GM19043 (cell line): ENCODE measurements around the gene TECTB.

ENCODE experiments used
- ATAC-seq: cut with Tn5 transposase; IDR thresholded peaks from one replicate; pipeline ENCODE4 v1.9.1; 2021; ENCODE audit warnings: low read depth; ENCODE audit not compliant: unreplicated experiment

The TECTB gene

DNA sequence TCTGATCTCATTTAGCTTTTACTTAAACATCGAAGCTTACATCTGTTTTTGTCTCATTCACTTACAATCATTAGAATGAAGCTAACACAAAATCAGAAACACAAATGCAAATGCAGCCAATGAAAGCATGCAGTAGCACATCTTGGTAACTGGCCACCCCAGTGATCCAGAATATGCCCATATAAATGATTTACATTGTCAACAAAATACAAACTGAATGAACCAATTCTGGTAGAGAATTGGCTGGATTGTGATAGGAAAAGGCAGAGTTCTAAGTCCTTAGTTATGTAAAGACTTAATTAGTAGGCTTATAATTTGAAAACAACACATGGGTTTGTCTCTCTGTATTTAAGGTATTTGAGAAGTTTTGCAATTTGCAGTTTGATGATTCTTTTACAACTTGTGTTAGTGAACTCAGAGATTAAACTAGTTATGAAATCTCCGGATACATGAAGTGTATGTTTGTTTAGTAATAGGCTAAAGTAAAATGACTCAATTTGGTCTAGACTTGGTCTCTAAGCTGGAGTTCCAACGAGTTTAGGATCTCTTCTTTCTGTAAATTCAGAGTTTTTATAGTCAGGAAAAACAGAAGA is 21.2 kb downstream of the TECTB start:
- no peak for ATAC-seq

DNA sequence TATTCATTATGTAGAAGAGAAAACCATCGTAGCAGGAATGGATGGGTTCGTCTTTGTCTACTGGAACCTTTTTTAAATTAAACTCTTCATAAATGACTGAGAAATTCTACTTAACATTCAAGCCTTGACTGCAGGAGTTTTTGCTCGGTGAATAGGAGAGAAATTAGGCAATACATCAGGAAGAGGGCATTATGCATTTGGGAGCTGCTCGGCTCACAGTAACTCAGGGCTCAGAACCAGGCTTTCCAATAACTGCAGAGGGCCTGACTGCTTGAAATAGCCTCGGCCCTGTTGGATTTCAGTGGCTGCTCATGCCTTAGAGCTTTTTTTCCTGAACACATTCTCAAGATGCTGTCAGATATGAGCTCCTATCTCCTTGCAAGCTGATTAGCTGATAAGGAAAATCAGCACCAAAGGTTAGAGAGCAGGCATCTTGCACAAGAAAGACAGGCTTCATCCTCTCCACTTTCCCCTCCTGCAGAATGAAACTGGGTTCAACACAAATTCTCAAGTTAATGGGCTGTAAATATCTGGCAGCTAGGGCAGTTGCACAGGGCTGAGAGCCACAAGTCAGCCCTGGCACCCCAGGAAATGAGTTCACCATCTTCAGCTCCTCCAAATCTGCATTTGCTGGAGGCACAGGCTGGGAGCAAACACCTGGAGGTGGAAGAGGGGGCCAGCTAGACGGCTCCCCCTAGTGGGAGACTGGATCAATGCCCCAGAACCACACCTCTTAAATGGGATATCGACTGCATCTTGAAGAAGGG is 24.3 kb downstream of the TECTB start:
- ATAC-seq: peak; percentile 61

DNA sequence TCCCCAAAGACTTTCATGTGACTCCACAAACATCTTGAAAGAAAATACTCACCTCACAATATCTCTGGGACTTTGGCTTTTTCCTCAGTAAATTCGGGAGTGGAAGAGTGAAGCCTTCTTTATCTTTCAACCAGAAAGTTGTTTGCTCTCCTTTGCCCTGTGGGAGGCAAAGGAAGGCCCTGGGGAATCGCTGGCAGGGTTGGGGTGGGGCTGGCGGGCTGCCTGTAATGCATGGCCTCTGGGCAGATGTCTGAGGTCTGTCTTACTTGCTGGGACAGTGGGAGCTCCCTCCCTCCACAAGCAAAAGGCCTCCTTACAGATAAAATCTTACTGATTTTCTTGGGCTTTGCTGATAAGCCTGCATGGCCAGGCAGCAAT is 24.9 kb downstream of the TECTB start:
- no peak for ATAC-seq

DNA sequence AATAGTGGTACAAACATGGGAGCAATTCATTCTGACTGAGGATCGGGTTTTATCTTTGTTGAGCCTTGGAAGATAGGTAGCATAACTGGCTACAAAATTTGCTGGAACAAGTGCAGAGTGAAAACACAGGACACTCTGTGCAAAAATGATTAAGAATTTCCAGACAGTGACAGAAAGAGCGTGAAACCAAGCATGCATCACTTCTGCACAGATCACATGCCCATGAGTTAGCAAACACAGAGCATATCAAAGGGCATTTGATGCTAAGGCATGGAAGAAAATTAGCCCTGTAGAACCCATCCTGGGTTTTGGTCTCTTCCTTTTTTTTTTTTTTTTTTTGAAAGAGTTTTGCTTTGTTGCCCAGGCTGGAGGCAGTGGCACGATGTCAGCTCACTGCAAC is 28.3 kb downstream of the TECTB start:
- ATAC-seq: no peak

DNA sequence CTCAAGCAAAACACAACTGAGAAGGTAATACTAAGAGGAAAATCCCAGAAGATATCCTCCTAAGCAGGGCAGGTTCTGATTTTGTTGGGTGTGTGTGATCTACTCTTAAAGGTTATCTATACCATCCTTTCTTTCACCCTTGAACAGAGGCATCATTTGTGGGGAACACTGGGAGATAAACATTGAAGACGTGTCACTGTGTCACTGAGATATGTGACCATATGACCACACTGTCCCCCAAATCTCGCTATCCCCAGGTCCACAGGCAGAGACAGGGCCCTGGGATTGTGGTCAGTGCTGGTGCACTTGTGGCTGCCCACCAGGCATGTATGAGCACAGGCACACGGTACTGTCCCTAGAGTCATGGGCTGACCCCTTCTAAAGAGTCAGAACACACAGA is 30.0 kb downstream of the TECTB start:
- ATAC-seq: no peak

DNA sequence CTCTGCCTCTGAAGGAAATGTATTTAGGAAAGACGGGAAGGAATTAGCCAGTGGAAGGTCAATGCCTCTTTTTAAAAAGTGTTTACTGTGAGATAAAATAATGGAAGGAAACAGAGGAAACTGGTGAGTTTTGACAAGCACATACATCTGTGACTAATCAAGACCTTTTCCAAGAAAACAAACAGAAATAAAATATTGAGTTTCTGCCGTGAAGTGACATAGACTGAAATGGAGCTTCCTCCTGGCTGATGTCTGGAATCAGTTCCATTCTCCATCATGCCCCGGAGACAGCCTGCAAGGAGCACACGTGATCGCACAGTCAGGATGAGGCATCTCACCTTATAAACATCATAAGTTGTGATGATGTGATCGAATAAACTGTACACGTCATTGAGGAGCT is 30.7 kb downstream of the TECTB start:
- ATAC-seq: no peak

DNA sequence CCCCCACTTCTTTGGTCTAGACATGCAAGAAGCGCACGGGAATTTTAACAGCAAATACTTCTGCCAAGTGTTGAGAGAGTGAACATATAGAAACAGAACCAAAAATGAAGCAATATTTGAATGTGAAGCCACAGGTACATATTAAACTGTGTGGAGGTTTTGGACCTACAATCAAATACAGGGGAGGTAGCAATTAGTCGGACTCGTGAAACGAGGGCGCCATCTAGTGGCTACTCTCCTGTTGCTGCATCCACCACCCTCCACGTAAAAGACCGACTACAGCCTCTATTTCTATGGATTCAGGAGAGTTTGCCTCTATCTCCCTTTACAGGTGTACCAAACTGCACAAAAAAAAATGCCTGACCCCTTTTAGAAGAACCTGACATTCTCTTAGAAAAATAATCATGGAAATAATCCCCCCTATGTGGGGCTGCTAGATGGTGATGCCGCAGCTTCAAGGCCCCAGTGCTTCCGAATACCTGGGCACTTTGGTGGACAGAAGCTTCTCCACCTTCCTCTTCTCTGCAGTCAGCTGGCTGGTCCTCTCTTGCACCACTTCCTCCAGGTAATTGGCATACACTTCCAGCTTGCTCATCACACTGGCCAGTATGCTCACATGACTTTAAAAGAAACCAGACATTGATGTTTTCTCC is 31.7 kb downstream of the TECTB start:
- ATAC-seq: peak; percentile 88

DNA sequence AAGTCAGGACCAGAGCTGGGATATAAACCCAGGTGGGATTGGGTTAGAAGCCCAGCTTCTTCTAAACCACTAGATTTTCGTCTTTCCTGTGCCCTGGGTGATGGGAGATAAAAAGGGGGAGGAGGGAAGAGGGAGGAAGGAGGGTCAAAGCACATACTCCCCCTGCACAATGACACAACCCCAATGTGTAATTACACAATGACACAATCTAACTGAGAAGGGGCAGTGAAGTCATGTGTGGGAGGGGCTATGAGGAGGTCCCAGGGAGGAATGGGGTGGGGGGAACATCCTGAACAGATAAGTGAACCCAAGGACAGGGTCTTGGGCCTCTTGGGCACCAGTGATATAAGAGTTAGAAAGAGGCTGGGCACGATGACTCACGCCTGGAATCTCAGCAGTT is 44.5 kb downstream of the TECTB start:
- no peak for ATAC-seq

DNA sequence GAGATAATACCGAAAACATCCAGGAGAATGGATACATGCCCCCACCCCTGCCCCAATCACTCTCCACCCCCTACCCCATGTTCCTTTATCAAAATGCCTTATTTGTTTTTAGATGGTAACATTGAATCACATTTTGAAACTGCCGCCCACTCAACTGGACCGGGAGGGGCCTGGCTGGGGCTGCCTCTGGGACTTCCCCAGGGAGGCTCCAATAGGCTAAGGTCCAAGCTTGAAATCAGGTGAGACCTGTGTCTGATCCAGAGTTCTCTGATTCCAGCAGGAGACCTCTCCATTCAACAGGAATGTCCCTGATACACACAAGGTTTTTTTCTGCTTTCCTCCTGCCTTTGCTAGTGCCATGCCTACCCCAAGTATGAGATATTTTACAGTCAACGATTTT is 47.0 kb downstream of the TECTB start:
- no peak for ATAC-seq

DNA sequence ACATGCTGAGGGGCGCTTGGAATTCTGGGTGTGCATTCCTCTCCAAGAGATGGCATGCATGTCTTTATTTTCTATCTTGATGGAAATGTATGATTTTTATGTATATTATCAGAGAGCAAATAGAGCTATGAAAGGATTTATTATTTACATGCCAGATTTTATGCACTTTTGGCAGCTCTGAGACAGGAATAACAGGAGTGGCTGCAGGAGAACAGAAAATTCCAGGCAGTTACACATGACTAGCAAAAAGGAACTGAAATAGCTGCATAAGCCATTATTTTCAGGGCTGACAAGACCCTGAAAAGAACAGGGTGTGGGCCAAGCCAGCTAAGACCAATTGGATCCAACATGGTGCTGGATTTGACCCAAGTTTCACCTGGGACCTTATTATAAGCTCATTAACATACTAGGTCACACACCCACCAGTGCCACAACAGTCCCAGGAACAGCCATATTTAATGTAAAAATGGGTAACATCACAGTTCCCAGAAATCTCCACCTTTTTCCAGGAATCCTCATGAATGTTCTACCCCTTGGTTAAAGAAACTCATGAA is 47.5 kb downstream of the TECTB start:
- no peak for ATAC-seq

DNA sequence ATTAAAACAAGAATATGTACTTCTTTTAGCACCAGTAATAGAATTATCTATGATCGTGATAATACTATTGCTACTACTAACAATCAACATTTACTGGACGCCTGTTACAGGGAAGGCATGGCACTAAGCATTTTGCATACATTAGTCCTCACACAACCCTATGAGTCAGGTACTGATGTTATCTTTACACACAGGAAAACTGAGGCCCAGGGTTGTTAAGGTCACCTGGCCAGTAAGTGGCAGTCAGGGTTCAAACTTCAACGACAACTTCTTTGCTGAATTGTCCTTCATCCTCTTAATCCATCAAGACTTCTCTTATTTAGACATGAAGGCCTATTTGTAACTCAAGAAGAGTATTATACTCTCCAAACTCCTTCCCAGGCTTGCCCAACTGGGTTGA is 48.8 kb downstream of the TECTB start:
- ATAC-seq: no peak

DNA sequence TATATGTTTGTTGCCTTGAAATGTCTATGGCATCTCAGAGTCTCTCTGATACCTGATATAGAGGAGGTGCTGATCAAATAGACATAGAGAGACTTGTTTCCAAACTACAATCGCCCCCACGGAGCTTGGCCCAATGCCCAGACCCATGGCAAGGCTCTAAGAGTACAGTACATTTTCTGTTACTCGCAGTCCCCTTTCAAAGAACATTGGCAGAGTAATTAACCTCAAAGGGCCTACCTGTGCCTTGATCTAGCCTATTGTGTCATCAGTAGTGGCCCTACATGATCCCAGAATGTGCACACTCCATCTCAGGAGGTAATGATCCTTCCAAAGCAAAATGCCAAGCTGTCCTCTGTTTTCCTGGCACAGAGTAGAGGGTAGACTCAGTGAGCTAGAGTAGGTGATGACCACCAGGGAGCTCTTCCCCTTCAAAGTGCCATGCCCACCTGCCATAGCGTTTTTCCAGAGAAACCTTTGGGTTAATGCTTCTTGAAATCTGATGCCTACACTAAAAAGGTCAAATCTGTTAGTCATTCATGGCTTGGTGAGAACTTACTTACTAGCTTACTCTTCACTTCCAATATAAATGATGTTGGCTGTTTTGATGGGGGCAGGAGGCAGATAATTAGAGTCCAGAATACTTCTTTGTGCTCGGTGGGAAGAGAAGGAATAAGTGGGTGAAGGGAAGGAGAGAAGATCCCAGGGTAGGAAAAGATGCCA is 49.5 kb downstream of the TECTB start:
- ATAC-seq: no peak

DNA sequence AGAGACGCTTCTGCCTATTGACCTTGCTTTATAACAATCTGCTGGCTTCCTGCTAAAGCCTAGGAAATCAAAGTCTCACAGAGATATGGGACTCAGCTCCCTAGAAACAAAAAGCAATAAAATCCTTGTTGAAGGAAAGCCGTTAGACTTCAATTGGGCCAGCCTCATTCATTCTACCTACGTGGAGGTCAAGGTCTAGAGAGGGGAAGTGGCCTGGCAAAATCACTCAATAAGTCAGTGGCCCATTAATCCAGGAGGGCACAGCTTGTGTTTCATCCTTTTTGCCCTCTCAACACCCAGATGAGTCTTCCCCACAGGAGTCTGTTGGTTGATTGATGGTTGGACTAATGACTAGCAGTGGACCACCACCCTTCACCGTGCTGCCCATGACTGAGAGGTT is 50.3 kb downstream of the TECTB start:
- no peak for ATAC-seq

DNA sequence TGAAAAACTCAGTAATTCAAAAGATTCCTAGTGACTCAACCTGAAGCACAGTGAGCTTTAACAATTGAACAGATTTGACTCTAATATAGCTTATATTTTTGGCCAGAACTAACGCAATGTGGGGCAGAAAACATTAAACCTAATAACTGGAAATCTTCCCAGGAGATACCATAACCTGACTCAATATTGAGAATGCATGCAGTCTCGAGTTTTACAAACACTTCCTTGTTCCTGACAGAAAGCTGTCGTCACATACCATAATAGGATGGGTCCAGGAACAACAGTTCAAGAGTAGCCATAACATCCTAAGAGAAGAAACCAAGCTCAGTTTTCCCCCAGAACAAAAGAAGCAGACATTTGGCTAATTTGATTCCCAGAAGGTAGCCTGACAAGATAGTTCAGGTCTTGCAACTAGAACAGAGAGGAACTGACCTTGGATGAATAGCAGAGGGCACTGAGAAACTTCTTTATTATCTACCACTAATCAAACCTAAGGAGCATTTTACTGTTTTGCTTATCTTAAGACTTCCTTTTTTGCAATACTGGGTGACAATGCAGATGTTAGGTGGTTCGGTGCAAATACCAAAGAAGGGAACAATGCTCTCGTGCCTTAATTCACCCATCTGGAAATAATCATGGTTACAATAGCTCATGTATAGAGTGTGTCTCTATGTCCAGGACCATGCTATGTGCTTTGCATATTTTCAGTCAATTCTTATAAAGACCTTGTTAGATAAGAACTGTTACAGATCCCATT is 52.1 kb downstream of the TECTB start:
- no peak for ATAC-seq

DNA sequence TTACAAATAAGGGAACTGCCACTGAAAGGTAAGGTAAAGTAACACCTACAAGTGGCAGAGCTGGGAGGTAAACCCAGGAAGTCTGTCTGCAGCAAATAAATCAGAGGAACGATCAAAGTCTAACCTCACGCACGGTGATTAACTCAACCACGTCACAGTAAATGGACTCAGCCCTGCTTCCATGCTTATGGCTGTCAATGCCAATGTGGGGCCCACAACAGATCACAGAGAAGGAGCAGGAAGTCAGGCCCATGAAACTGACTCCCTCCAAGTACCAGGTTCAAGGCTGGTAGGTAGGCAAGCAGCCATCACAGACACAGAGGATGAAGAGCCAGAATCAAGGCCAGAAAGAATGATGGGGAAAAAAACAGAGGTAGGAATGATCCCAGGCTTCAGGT is 52.7 kb downstream of the TECTB start:
- no peak for ATAC-seq

DNA sequence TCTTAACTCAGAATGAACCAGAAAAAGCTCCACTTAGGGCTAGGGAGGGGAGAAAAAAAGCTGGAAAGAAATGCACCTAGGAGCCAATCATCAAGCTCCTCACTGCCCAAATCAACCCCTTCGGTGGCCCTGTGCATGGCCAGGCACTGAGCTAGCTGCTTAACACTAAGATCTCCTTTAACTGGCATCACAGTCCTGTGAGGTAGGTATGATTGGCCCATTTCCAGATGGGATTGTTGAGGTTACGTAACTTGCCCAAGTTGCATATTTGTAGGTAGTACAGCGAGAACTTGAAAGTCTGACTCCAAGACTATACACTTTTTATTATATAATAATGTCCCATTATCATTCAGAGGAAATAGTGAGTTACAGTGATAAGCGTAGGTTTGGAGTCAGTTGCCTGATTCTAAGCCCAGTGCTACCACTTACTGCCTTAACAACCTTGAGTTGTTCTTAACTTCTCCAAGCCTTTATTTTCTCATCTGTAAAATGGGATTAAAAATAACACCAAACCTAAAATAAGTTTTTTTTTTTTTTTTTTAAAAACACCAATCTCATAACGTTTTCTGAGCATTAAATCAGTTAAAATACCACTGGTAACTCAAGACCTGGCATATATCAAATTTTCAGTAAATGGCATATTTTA is 53.5 kb downstream of the TECTB start:
- no peak for ATAC-seq

DNA sequence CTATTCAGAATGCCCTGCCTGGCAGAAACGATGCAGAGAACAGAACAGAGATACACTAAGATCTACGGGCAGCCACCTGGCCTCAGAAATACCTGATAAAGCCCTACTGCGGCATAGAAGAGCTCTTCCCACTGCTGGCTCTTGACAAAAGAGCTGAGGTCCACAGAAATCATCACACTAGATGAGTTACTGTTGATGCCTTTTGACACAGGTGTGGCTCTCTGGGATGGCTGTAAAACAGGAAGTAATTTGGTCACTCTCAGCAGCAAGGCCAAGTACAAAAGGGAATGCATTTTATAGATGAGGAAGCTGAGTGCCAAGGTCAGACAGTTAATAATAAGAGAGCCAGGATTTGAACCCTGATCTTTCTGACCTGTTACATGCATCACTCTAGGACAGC is 55.8 kb downstream of the TECTB start:
- ATAC-seq: no peak

DNA sequence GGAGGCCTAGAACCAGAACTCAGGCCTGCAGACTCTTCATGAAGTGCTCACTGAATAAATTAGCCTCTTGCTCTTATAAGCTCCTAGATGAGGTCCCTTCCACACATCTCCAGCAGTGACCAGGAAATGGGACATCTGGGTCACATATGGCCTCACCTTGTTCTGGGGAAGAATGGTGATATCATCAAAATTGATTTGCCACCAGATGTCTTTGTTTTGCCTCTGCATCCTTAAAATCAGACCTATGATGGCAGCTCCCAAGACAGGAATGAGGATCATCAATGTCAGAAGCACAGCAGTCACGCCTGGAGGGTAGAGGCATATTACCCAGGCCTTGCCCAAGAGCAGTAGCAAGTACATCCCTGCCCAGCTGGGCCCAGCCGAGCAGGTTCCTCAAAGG is 57.4 kb downstream of the TECTB start:
- no peak for ATAC-seq

DNA sequence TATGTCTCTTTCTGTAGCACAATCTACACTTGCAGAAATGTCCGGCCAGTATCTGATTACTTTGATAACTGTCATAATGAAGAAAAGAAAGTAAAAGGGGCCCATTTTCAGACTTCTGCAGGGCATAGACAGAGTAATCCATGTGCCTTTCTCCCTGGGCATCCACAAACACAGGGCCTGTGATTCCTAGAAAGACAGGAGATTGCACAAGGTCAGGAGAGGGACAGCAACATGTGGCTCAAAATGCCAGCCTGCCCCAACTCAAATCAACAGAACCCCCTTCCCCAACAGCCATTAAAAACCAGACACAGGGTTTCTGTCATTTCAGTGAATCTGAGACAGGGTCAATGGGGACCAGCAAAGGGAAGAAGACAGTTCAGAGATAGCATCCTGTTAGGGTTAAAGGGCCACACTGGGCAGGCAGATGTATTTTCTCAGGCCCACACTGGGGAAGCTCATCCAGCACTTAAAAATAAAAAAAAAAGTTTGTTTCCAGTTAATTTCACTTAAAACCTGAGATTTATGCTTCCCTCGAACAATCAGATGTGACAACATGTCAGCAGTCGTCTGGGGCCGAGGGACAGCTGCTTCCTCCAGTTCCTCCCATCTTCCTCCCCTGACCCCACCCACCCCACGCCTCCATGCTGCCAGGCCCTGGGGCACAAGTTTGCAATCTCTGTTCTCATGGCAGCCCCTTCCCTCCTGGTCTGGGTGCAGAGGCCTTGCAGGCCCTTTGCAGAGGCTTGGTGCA is 60.0 kb downstream of the TECTB start:
- ATAC-seq: no peak
